BLaER1 treated with 17β-estradiol and CSF1 and Interleukin-3, amounts not matched to agents 10 nM and 100 nM (cell line): ENCODE measurements around the gene SUPT3H.
A peak's percentile ranks its signal among the peaks of the same experiment; 100 is the strongest.

ENCODE experiments used
- H3K27ac ChIP-seq, 11 experiments: shearing (Covaris generic); formaldehyde crosslinking; 2 replicates each; pipeline ENCODE4 v1.8.1; 2022
- H3K27me3 ChIP-seq, 11 experiments: shearing (Covaris generic); formaldehyde crosslinking; 2 replicates each; pipeline ENCODE4 v1.8.1; 2022
- H3K36me3 ChIP-seq, 11 experiments: shearing (Covaris generic); formaldehyde crosslinking; 2 replicates each; pipeline ENCODE4 v1.8.1; 2022
- H3K4me1 ChIP-seq, 10 experiments: shearing (Covaris generic); formaldehyde crosslinking; 2 replicates each; pipeline ENCODE4 v1.8.1; 2022
- H3K4me2 ChIP-seq, 11 experiments: shearing (Covaris generic); formaldehyde crosslinking; 2 replicates each; pipeline ENCODE4 v1.8.1; 2022
- H3K4me3 ChIP-seq, 10 experiments: shearing (Covaris generic); formaldehyde crosslinking; 2 replicates each; pipeline ENCODE4 v1.8.1; 2022
- H3K9ac ChIP-seq, 11 experiments: shearing (Covaris generic); formaldehyde crosslinking; 2 replicates each; pipeline ENCODE4 v1.8.1; 2022
- H3K9me3 ChIP-seq, 11 experiments: shearing (Covaris generic); formaldehyde crosslinking; replicated peaks in 1 of 11; 2 replicates each; pipeline ENCODE4 v1.8.1; 2022
- H4K20me1 ChIP-seq, 11 experiments: shearing (Covaris generic); formaldehyde crosslinking; 2 replicates each; pipeline ENCODE4 v1.8.1; 2022
- Cebpa-rat ChIP-seq, 11 experiments: shearing (Covaris generic); IDR thresholded peaks; 2 replicates each; pipeline ENCODE4 v1.8.1; 2022

Gene SUPT3H

DNA sequence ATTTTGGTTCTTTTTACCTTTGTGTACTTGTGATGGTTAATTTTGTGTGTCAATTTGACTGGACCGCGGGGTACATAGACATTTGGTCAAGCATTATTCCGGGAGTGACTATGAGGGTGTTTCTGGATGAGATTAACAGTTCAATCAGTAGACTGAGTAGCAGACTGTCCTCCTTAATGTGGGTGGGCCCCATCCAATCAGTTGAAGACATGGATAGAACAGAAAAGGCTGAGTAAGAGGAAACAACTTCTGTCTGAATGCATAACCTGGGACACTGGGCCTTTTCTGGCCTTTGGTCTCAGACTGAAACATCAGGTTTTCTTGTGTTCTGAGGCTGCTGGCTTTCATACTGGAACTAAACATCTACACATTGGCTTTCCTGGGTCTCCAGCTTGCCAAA, 353.1 kb downstream of the SUPT3H start:
- no peak overlapping the region for H3K4me3 ChIP-seq
- H3K4me2 ChIP-seq: no peak overlapping the region
- H3K9ac ChIP-seq: no peak overlapping the region
- no peak overlapping the region for H3K27ac ChIP-seq
- no peak for TF ChIP-seq Cebpa-rat (IDR thresholded peaks at IDR 0.05)
- no peaks in the 10 kb centered on the region for H4K20me1 ChIP-seq
- H3K36me3 ChIP-seq: no peaks in the 10 kb centered on the region; a peak in 1 of 22 replicates
- peaks cover 26 to 46% (median 42%) of the 10 kb centered on the region in 11 experiments for H3K9me3 ChIP-seq
- peaks cover 9 to 30% (median 23%) of the 10 kb centered on the region in 10 experiments for H3K4me1 ChIP-seq
- no peaks in the 10 kb centered on the region for H3K27me3 ChIP-seq

DNA sequence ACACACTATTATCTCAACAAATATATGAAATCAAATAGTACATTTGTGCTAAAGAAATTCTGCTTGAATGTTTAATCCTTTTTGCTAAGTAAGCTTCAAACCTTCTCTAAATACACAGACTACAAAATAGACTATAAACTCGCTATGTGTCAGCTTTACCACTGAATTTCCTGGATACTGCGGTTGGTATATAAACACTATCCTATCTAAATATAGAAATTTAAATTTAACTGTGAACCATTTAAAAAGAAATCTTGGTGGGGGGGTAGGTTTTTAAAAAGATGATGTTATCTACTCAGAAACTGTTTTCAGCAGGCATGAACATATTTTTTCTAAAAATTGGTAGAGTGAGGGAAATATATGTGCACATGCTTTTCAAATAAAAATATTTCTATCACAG, 356.1 kb downstream of the SUPT3H start:
- Histone ChIP-seq H3K4me1 (peaks cover 4 to 30% (median 20%) of the 10 kb centered on the region in 10 experiments; a peak in 19 of 20 replicates), H3K4me3 (no peak overlapping the region; a peak in 1 of 20 replicates), H3K27me3 (no peaks in the 10 kb centered on the region), H3K27ac (peak overlapping the region in 9 of 11 experiments; percentile 27 to 61 (median 41); a peak in 14 of 22 replicates), H4K20me1 (no peaks in the 10 kb centered on the region), H3K9me3 (peaks cover 10 to 26% (median 21%) of the 10 kb centered on the region in 11 experiments; a peak in 21 of 22 replicates), H3K4me2 (peak overlapping the region; percentile 3 to 76 (median 53); a peak in 17 of 22 replicates), H3K36me3 (no peaks in the 10 kb centered on the region; a peak in 1 of 22 replicates), H3K9ac (peak overlapping the region in 3 of 11 experiments; percentile 29 to 53 (median 34); a peak in 4 of 22 replicates)
- no peak for TF ChIP-seq Cebpa-rat (IDR thresholded peaks at IDR 0.05)

DNA sequence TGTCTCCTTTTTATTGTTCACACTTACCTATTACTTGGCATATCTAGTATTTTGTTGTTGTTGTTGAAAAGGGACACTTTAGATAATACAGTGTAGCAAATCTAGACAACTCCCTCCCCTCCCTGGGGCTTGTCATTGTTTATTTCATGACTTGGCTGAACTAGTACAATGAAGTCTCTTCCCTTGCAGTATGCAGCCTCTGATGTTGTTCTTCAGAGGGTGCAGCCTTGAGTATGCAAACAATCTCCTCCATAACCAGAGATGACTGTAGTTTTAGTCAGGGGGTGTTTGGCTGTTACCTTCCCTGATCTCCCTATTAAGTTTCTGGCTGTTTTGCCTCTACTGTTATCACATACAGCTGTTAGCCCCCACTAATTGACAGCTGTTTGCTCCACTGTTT, 365.0 kb downstream of the SUPT3H start:
- no peak for TF ChIP-seq Cebpa-rat (IDR thresholded peaks at IDR 0.05)
- Histone ChIP-seq H3K36me3 (peaks cover 0 to 5% (median 0%) of the 10 kb centered on the region in 11 experiments; a peak in 1 of 22 replicates), H3K9ac (no peak overlapping the region), H3K27ac (no peak overlapping the region), H3K27me3 (no peaks in the 10 kb centered on the region), H3K4me3 (no peak overlapping the region), H4K20me1 (no peaks in the 10 kb centered on the region), H3K4me2 (no peak overlapping the region), H3K9me3 (peaks cover 0 to 6% (median 0%) of the 10 kb centered on the region in 11 experiments; a peak in 4 of 22 replicates), H3K4me1 (no peaks in the 10 kb centered on the region)

DNA sequence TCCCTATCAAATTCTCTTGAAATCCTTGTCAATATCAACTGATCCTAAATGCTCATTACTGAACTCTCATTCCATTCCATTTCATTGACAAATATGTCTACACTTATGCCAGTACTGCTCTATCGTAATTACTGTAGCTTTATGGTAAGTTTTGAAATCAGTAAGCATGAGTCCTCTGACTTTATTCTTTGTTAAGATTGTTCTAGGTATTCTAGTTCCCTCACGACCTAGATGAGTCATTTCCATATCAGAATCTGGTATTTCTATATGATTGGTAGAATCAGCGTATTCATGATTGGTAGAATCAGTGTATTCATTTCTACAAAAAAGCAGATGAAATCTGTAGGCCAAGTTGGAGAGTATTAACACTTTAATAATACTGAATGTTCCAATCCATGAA, 368.2 kb downstream of the SUPT3H start:
- Histone ChIP-seq H3K4me2 (no peak overlapping the region), H3K4me1 (peaks cover 0 to 3% (median 0%) of the 10 kb centered on the region in 10 experiments; a peak in 1 of 20 replicates), H3K27ac (no peak overlapping the region), H3K27me3 (no peaks in the 10 kb centered on the region), H3K36me3 (peaks cover 0 to 5% (median 0%) of the 10 kb centered on the region in 11 experiments; a peak in 1 of 22 replicates), H3K9ac (no peak overlapping the region), H3K9me3 (peaks cover 0 to 6% (median 0%) of the 10 kb centered on the region in 11 experiments; a peak in 4 of 22 replicates), H3K4me3 (no peak overlapping the region), H4K20me1 (no peaks in the 10 kb centered on the region)
- no peak for TF ChIP-seq Cebpa-rat (IDR thresholded peaks at IDR 0.05)

GRCh38 chr6:45006893-45007292, 370.8 kb downstream of the SUPT3H start:
- no peaks in the 10 kb centered on the region for H3K27me3 ChIP-seq
- H3K9me3 ChIP-seq: peaks cover 0 to 4% (median 0%) of the 10 kb centered on the region in 11 experiments; a peak in 4 of 22 replicates
- H3K36me3 ChIP-seq: no peaks in the 10 kb centered on the region
- H3K4me2 ChIP-seq: no peak overlapping the region
- no peak overlapping the region for H3K9ac ChIP-seq
- H3K4me3 ChIP-seq: no peak overlapping the region
- H4K20me1 ChIP-seq: no peaks in the 10 kb centered on the region
- H3K4me1 ChIP-seq: peaks cover 0 to 26% (median 0%) of the 10 kb centered on the region in 10 experiments; a peak in 6 of 20 replicates
- TF ChIP-seq Cebpa-rat (IDR thresholded peaks at IDR 0.05): no peak
- H3K27ac ChIP-seq: no peak overlapping the region

GRCh38 chr6:45003961-45004360, 373.8 kb downstream of the SUPT3H start:
- Histone ChIP-seq H3K9ac (no peak overlapping the region), H3K4me3 (no peak overlapping the region), H3K9me3 (no peaks in the 10 kb centered on the region), H4K20me1 (no peaks in the 10 kb centered on the region), H3K27me3 (no peaks in the 10 kb centered on the region), H3K27ac (peak overlapping the region in 2 of 11 experiments; percentile 51 to 63; a peak in 4 of 22 replicates), H3K36me3 (no peaks in the 10 kb centered on the region), H3K4me1 (peaks cover 0 to 29% (median 0%) of the 10 kb centered on the region in 10 experiments; a peak in 6 of 20 replicates), H3K4me2 (peak overlapping the region in 2 of 11 experiments; percentile 35 to 36; a peak in 3 of 22 replicates)
- no peak for TF ChIP-seq Cebpa-rat (IDR thresholded peaks at IDR 0.05)

DNA sequence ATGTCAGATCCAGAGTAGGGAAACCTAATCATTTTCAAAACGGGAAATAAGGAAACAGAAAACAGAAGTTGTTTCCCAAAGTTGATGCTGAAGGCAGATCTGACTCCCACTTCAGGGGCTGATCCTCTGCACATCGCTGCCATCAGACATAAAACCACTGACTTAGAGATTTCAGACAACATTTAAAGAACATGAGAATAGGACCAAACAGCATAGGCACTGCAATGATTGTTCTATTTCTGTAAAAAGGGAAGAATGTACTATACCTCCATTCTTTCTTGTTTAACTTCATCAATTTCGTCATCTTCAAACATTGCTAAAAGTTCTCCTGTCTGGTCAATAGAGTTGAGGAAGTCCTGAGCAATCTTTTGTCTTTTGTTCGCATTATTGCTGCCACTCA, 374.3 kb downstream of the SUPT3H start:
- no peaks in the 10 kb centered on the region for H3K27me3 ChIP-seq
- no peaks in the 10 kb centered on the region for H3K36me3 ChIP-seq
- no peaks in the 10 kb centered on the region for H3K9me3 ChIP-seq
- H3K27ac ChIP-seq: peak overlapping the region in 2 of 11 experiments; percentile 51 to 63; a peak in 5 of 22 replicates
- H4K20me1 ChIP-seq: no peaks in the 10 kb centered on the region
- no peak for TF ChIP-seq Cebpa-rat (IDR thresholded peaks at IDR 0.05)
- H3K9ac ChIP-seq: no peak overlapping the region
- peak overlapping the region in 3 of 11 experiments; percentile 25 to 36 (median 35); a peak in 4 of 22 replicates for H3K4me2 ChIP-seq
- H3K4me3 ChIP-seq: no peak overlapping the region
- peaks cover 0 to 29% (median 0%) of the 10 kb centered on the region in 10 experiments; a peak in 6 of 20 replicates for H3K4me1 ChIP-seq

DNA sequence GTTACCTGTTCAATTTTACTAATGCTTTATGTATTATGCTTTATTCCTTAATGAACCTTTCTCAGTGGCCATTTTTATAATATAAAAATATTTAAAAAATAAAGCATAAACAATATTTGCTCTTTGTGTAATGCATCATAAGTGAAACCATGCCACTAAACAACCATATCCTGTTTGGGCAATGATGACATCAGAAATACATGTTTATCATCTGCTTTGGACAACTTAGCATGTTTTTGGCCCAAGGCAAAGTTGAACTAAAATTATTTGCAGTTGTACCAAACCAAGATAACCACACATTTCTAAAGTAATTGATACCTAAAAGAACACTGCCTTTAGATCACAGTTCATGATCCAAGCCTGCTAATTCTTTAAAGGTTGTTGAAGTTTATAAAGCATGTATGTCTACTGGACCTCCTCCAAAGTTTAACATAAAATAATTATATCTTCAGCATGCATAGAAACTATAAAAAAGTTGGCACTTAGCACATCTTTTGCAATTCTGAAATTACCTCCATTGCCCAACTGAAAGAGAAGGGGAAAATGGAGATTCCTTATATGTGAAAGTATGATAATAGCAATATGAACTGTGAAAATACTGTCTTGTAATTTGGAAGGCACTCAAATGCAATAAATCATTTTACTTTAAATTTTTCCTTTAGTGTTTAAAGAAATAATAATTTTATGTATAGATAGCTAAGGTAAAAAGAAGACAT, 375.2 kb downstream of the SUPT3H start:
- H3K4me1 ChIP-seq: peaks cover 0 to 29% (median 0%) of the 10 kb centered on the region in 10 experiments; a peak in 6 of 20 replicates
- no peaks in the 10 kb centered on the region for H3K9me3 ChIP-seq
- no peaks in the 10 kb centered on the region for H3K36me3 ChIP-seq
- H3K9ac ChIP-seq: no peak overlapping the region
- no peak overlapping the region for H3K4me3 ChIP-seq
- peak overlapping the region in 2 of 11 experiments; percentile 11 to 32; a peak in 2 of 22 replicates for H3K4me2 ChIP-seq
- H3K27me3 ChIP-seq: no peaks in the 10 kb centered on the region
- no peaks in the 10 kb centered on the region for H4K20me1 ChIP-seq
- H3K27ac ChIP-seq: peak overlapping the region in 2 of 11 experiments; percentile 23 to 51; a peak in 2 of 22 replicates
- TF ChIP-seq Cebpa-rat (IDR thresholded peaks at IDR 0.05): no peak

GRCh38 chr6:45001663-45002062, 376.1 kb downstream of the SUPT3H start:
- H3K9me3 ChIP-seq: no peaks in the 10 kb centered on the region
- no peak for TF ChIP-seq Cebpa-rat (IDR thresholded peaks at IDR 0.05)
- no peak overlapping the region for H3K4me3 ChIP-seq
- no peak overlapping the region for H3K4me2 ChIP-seq
- peaks cover 0 to 29% (median 0%) of the 10 kb centered on the region in 10 experiments; a peak in 6 of 20 replicates for H3K4me1 ChIP-seq
- H3K27me3 ChIP-seq: no peaks in the 10 kb centered on the region
- H3K9ac ChIP-seq: no peak overlapping the region
- no peaks in the 10 kb centered on the region for H4K20me1 ChIP-seq
- H3K36me3 ChIP-seq: no peaks in the 10 kb centered on the region
- no peak overlapping the region for H3K27ac ChIP-seq
